ENCODE measurements around the gene GCNT3. TPM values are rescaled to one million over a fixed set of nuclear protein-coding genes. Genes with fewer than 3 reads are reported as not detected.

GCNT3 gene
- total RNA-seq, 2 donors from 2014 or later, result 261 to 365 TPM

- Histone ChIP-seq H3K4me3 (no peak overlapping the region), H3K4me1 (peaks cover 4% of the 10 kb centered on the region), H3K9me3 (no peaks in the 10 kb centered on the region), H3K36me3 (no peaks in the 10 kb centered on the region), H3K9ac (ENCODE audit: low read depth in 2 of 2, low read length in 2 of 2) (peak overlapping the region in 1 of 2 donors; percentile 19), H3K27ac (peak overlapping the region; percentile 60), H3K27me3 (no peaks in the 10 kb centered on the region)
- no peak for DNase-seq
- intact Hi-C loops (cut with DNase I), result no loop called here
- no peak for TF ChIP-seq CTCF (IDR thresholded peaks at IDR 0.05)
These were observed 20.2 kb upstream of the GCNT3 start for GRCh38 chr15:59591356-59591755.

GRCh38 chr15:59594493-59594942 lies 17.1 kb upstream of the GCNT3 start:
- intact Hi-C loops (cut with DNase I), result no loop called here
- Histone ChIP-seq H3K27me3 (no peaks in the 10 kb centered on the region), H3K9ac (ENCODE audit: low read depth in 2 of 2, low read length in 2 of 2) (peak overlapping the region in 1 of 2 donors; percentile 80), H3K4me1 (no peaks in the 10 kb centered on the region), H3K4me3 (no peak overlapping the region), H3K27ac (peak overlapping the region; percentile 83), H3K9me3 (no peaks in the 10 kb centered on the region), H3K36me3 (no peaks in the 10 kb centered on the region)
- no peak for TF ChIP-seq CTCF (IDR thresholded peaks at IDR 0.05)
- DNase-seq, result peak; percentile 72

GRCh38 chr15:59594991-59595390 lies 16.6 kb upstream of the GCNT3 start:
- no peak for TF ChIP-seq CTCF (IDR thresholded peaks at IDR 0.05)
- Histone ChIP-seq H3K36me3 (no peaks in the 10 kb centered on the region), H3K4me3 (no peak overlapping the region), H3K9me3 (no peaks in the 10 kb centered on the region), H3K4me1 (no peaks in the 10 kb centered on the region), H3K27ac (peak overlapping the region; percentile 83), H3K27me3 (no peaks in the 10 kb centered on the region), H3K9ac (ENCODE audit: low read depth in 2 of 2, low read length in 2 of 2) (peak overlapping the region in 1 of 2 donors; percentile 80)
- intact Hi-C loops (cut with DNase I), result no loop called here
- no peak for DNase-seq

- Histone ChIP-seq H3K36me3 (no peaks in the 10 kb centered on the region), H3K9me3 (no peaks in the 10 kb centered on the region), H3K27ac (peak overlapping the region; percentile 83), H3K4me1 (no peaks in the 10 kb centered on the region), H3K4me3 (no peak overlapping the region), H3K27me3 (no peaks in the 10 kb centered on the region), H3K9ac (ENCODE audit: low read depth in 2 of 2, low read length in 2 of 2) (peak overlapping the region in 1 of 2 donors; percentile 80)
- DNase-seq, result peak; percentile 66
- intact Hi-C loops (cut with DNase I), result no loop called here
- no peak for TF ChIP-seq CTCF (IDR thresholded peaks at IDR 0.05)
These were observed 16.1 kb upstream of the GCNT3 start for GRCh38 chr15:59595434-59595915.

GRCh38 chr15:59596640-59597039 lies 14.9 kb upstream of the GCNT3 start:
- no peak for DNase-seq
- Histone ChIP-seq H3K27ac (peak overlapping the region; percentile 83), H3K9ac (ENCODE audit: low read depth in 2 of 2, low read length in 2 of 2) (peak overlapping the region; percentile 13 to 55), H3K9me3 (no peaks in the 10 kb centered on the region), H3K36me3 (no peaks in the 10 kb centered on the region), H3K4me1 (no peaks in the 10 kb centered on the region), H3K4me3 (no peak overlapping the region), H3K27me3 (no peaks in the 10 kb centered on the region)
- intact Hi-C loops (cut with DNase I), result no loop called here
- TF ChIP-seq CTCF (IDR thresholded peaks at IDR 0.05), result no peak

Measured in colonic mucosa (tissue), 4 donors.